OCI-LY1 (cell line): ENCODE measurements around the gene PROSER1.

Experiments used
- H2AFZ ChIP-seq: fragments of 200-600 bp; sonication (generic), shearing (Covaris generic); 2 replicates; pipeline ENCODE4 v1.6.0; 2014; ENCODE audit warnings: antibody characterized with exemption, mild to moderate bottlenecking, low read length
- H3F3A ChIP-seq: fragments of 200-600 bp; sonication (generic), shearing (Covaris generic); 2 replicates; pipeline ENCODE4 v1.6.0; 2014; ENCODE audit warnings: mild to moderate bottlenecking, antibody characterized with exemption, low read length, moderate library complexity; ENCODE audit not compliant: insufficient read depth
- H3K27ac ChIP-seq: fragments of 200-600 bp; sonication (generic); 2 replicates; pipeline ENCODE4 v1.5.1; 2014; ENCODE audit warnings: low read length, mixed run types, mild to moderate bottlenecking, low read depth; ENCODE audit not compliant: poor library complexity, severe bottlenecking
- H3K27me3 ChIP-seq: fragments of 200-600 bp; sonication (generic); 2 replicates; pipeline ENCODE4 v1.6.0; 2014; ENCODE audit warnings: antibody characterized with exemption, mild to moderate bottlenecking, low read length, moderate library complexity; ENCODE audit not compliant: insufficient read depth
- H3K36me3 ChIP-seq: fragments of 200-600 bp; sonication (generic); 2 replicates; pipeline ENCODE4 v1.6.1; 2014; ENCODE audit warnings: mild to moderate bottlenecking, antibody characterized with exemption, low read length, moderate library complexity, mixed read lengths; ENCODE audit not compliant: insufficient read depth
- H3K4me1 ChIP-seq: fragments of 200-600 bp; sonication (generic); 2 replicates; pipeline ENCODE4 v1.5.1; 2014; ENCODE audit warnings: mild to moderate bottlenecking, low read length, moderate library complexity; ENCODE audit not compliant: insufficient read depth, severe bottlenecking
- H3K4me2 ChIP-seq: fragments of 200-600 bp; sonication (generic), shearing (Covaris generic); 2 replicates; pipeline ENCODE4 v1.6.1; 2014; ENCODE audit warnings: low read length
- H3K4me3 ChIP-seq: fragments of 200-600 bp; sonication (generic); 2 replicates; pipeline ENCODE4 v1.5.1; 2014; ENCODE audit warnings: low read length, low read depth, mild to moderate bottlenecking, mixed read lengths; ENCODE audit not compliant: poor library complexity, severe bottlenecking
- H3K79me2 ChIP-seq: fragments of 200-600 bp; shearing (Covaris generic); 2 replicates; pipeline ENCODE4 v1.6.1; 2016; ENCODE audit warnings: mixed run types, low read length, mixed read lengths; ENCODE audit not compliant: insufficient read depth
- H3K9ac ChIP-seq: fragments of 200-600 bp; sonication (generic), shearing (Covaris generic); 2 replicates; pipeline ENCODE4 v1.6.1; 2014; ENCODE audit warnings: mild to moderate bottlenecking, low read length, mixed read lengths
- H3K9me2 ChIP-seq: fragments of 200-600 bp; sonication (generic), shearing (Covaris generic); 2 replicates; pipeline ENCODE4 v1.6.1; 2014; ENCODE audit warnings: low read depth, mild to moderate bottlenecking, low read length, mixed read lengths
- H3K9me3 ChIP-seq: fragments of 200-600 bp; shearing (Covaris generic); 2 replicates; pipeline ENCODE4 v1.6.1; 2014; ENCODE audit warnings: low read length, mixed read lengths
- H4K20me1 ChIP-seq: fragments of 200-600 bp; sonication (generic), shearing (Covaris generic); 2 replicates; pipeline ENCODE4 v1.6.0; 2016; ENCODE audit warnings: mild to moderate bottlenecking, low read length; ENCODE audit not compliant: insufficient read depth
- CTCF ChIP-seq: fragments of 200-600 bp; sonication (generic), shearing (Covaris generic); IDR thresholded peaks from 2 replicates; pipeline ENCODE4 v1.5.1; 2017; ENCODE audit warnings: mild to moderate bottlenecking, antibody characterized with exemption, low read length, moderate library complexity, mixed read lengths
- EZH2 ChIP-seq: fragments of 200-600 bp; sonication (generic), shearing (Covaris generic); IDR thresholded peaks from 2 replicates; pipeline ENCODE4 v1.8.0; 2017; ENCODE audit warnings: borderline replicate concordance, mixed run types, mild to moderate bottlenecking, antibody characterized with exemption, low read length, moderate library complexity, mixed read lengths

The PROSER1 gene

GRCh38 chr13:38970380-38971051 lies 67.4 kb downstream of the PROSER1 start:
- no peaks in the 10 kb centered on the region for H3F3A ChIP-seq
- H3K9me2 ChIP-seq = no peaks in the 10 kb centered on the region
- TF ChIP-seq EZH2 = no peak
- TF ChIP-seq CTCF = no peak
- H3K4me2 ChIP-seq = no peak overlapping the region
- H3K4me1 ChIP-seq = no peaks in the 10 kb centered on the region
- H3K9me3 ChIP-seq = no peaks in the 10 kb centered on the region
- no peak overlapping the region for H3K4me3 ChIP-seq
- H3K9ac ChIP-seq = no peak overlapping the region
- no peaks in the 10 kb centered on the region for H3K27me3 ChIP-seq
- H3K36me3 ChIP-seq = no peaks in the 10 kb centered on the region
- no peaks in the 10 kb centered on the region for H4K20me1 ChIP-seq
- H3K27ac ChIP-seq = no peak overlapping the region
- no peaks in the 10 kb centered on the region for H3K79me2 ChIP-seq
- no peak overlapping the region for H2AFZ ChIP-seq

GRCh38 chr13:38969187-38969586 lies 68.7 kb downstream of the PROSER1 start:
- no peak overlapping the region for H2AFZ ChIP-seq
- no peaks in the 10 kb centered on the region for H3K9me3 ChIP-seq
- no peak overlapping the region for H3K4me2 ChIP-seq
- no peak overlapping the region for H3K9ac ChIP-seq
- H3K27me3 ChIP-seq = no peaks in the 10 kb centered on the region
- H3K9me2 ChIP-seq = no peaks in the 10 kb centered on the region
- no peaks in the 10 kb centered on the region for H3K79me2 ChIP-seq
- no peaks in the 10 kb centered on the region for H3F3A ChIP-seq
- no peaks in the 10 kb centered on the region for H4K20me1 ChIP-seq
- H3K36me3 ChIP-seq = no peaks in the 10 kb centered on the region
- H3K4me1 ChIP-seq = no peaks in the 10 kb centered on the region
- no peak overlapping the region for H3K27ac ChIP-seq
- TF ChIP-seq CTCF (no peak), EZH2 (no peak)
- no peak overlapping the region for H3K4me3 ChIP-seq

- no peak for TF ChIP-seq CTCF
- TF ChIP-seq EZH2 = no peak
- Histone ChIP-seq H3K4me1 (no peaks in the 10 kb centered on the region), H3K4me3 (no peak overlapping the region), H3K27ac (no peak overlapping the region), H3K27me3 (no peaks in the 10 kb centered on the region), H2AFZ (no peak overlapping the region), H3K9me2 (no peaks in the 10 kb centered on the region), H3K9ac (no peak overlapping the region), H3F3A (no peaks in the 10 kb centered on the region), H3K4me2 (no peak overlapping the region), H4K20me1 (no peaks in the 10 kb centered on the region), H3K79me2 (no peaks in the 10 kb centered on the region), H3K36me3 (no peaks in the 10 kb centered on the region), H3K9me3 (no peaks in the 10 kb centered on the region)
Measured at GRCh38 chr13:38967446-38967845, 70.4 kb downstream of the PROSER1 start.
